Measurements from ENCODE around the gene CAMK2B. TPM values are rescaled to one million over a fixed set of nuclear protein-coding genes. Genes with fewer than 3 reads are reported as not detected.

CAMK2B gene
- total and polyA plus RNA-seq, 2 of the 13 experiments (the other 11 are each of a cell fraction or from before 2014, with no cell fraction given), result 0.27 to 0.48 TPM

DNA sequence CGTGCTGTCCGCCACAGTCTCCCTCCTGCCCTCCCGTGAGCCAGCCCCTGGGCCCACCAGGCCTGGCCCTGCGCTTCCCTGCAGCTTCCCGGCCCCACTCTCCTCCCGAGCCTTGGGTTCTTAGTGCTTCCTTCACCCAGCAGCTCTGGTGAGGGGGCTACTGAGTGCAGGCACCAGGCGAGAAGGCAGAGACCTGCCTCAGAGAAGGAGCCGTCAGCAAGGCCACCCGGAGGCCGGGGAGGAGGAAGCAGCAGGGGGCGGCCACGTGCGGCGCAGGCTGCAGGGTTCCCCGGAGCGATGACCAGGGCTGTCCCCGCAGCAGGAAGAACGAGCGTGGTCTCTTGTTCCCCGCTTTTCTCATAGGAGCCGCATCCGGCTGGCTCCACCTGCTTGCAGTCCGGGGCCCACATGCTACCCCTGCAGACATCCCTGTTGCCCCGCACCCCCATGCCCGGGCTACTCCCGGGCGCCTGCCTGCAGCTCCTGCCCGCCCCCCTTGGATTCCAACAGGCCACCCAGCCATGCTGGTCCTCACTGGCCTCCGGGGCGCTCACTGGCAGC lies 104.1 kb downstream of the CAMK2B start (continued):
- TF ChIP-seq, protein P1, sequence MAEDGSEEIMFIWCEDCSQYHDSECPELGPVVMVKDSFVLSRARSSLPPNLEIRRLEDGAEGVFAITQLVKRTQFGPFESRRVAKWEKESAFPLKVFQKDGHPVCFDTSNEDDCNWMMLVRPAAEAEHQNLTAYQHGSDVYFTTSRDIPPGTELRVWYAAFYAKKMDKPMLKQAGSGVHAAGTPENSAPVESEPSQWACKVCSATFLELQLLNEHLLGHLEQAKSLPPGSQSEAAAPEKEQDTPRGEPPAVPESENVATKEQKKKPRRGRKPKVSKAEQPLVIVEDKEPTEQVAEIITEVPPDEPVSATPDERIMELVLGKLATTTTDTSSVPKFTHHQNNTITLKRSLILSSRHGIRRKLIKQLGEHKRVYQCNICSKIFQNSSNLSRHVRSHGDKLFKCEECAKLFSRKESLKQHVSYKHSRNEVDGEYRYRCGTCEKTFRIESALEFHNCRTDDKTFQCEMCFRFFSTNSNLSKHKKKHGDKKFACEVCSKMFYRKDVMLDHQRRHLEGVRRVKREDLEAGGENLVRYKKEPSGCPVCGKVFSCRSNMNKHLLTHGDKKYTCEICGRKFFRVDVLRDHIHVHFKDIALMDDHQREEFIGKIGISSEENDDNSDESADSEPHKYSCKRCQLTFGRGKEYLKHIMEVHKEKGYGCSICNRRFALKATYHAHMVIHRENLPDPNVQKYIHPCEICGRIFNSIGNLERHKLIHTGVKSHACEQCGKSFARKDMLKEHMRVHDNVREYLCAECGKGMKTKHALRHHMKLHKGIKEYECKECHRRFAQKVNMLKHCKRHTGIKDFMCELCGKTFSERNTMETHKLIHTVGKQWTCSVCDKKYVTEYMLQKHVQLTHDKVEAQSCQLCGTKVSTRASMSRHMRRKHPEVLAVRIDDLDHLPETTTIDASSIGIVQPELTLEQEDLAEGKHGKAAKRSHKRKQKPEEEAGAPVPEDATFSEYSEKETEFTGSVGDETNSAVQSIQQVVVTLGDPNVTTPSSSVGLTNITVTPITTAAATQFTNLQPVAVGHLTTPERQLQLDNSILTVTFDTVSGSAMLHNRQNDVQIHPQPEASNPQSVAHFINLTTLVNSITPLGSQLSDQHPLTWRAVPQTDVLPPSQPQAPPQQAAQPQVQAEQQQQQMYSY (CRISPR knock-in tag; IDR thresholded peaks at IDR 0.05), result 0 out of 2 replicates have a peak, but pooled peaks have one; percentile 45
- TF ChIP-seq MTF1 (CRISPR knock-in tag; IDR thresholded peaks at IDR 0.05) (0 out of 2 replicates have a peak, but pooled peaks have one; percentile 61), STAG1 (CRISPR knock-in tag; IDR thresholded peaks at IDR 0.05) (peak; percentile 39), ARNTL (CRISPR knock-in tag; IDR thresholded peaks at IDR 0.05) (peak; percentile 63), HDAC1 (CRISPR knock-in tag; IDR thresholded peaks at IDR 0.05) (no peak; the same call in 1 of the 2 replicates), PAF1 (CRISPR knock-in tag; IDR thresholded peaks at IDR 0.05) (no peak), KLF6 (CRISPR knock-in tag; IDR thresholded peaks at IDR 0.05) (no peak), CHCHD3 (CRISPR knock-in tag; IDR thresholded peaks at IDR 0.05) (peak; percentile 71; the same call in 1 of the 2 replicates), FLYWCH1 (CRISPR knock-in tag; IDR thresholded peaks at IDR 0.05) (peak; percentile 91; the same call in 1 of the 2 replicates), ZBTB38 (CRISPR knock-in tag; IDR thresholded peaks at IDR 0.05) (peak; percentile 41; the same call in 1 of the 2 replicates)
- TF ChIP-seq, protein P2, sequence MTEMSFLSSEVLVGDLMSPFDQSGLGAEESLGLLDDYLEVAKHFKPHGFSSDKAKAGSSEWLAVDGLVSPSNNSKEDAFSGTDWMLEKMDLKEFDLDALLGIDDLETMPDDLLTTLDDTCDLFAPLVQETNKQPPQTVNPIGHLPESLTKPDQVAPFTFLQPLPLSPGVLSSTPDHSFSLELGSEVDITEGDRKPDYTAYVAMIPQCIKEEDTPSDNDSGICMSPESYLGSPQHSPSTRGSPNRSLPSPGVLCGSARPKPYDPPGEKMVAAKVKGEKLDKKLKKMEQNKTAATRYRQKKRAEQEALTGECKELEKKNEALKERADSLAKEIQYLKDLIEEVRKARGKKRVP (CRISPR knock-in tag; IDR thresholded peaks at IDR 0.05), result no peak
- TF ChIP-seq, protein P3, sequence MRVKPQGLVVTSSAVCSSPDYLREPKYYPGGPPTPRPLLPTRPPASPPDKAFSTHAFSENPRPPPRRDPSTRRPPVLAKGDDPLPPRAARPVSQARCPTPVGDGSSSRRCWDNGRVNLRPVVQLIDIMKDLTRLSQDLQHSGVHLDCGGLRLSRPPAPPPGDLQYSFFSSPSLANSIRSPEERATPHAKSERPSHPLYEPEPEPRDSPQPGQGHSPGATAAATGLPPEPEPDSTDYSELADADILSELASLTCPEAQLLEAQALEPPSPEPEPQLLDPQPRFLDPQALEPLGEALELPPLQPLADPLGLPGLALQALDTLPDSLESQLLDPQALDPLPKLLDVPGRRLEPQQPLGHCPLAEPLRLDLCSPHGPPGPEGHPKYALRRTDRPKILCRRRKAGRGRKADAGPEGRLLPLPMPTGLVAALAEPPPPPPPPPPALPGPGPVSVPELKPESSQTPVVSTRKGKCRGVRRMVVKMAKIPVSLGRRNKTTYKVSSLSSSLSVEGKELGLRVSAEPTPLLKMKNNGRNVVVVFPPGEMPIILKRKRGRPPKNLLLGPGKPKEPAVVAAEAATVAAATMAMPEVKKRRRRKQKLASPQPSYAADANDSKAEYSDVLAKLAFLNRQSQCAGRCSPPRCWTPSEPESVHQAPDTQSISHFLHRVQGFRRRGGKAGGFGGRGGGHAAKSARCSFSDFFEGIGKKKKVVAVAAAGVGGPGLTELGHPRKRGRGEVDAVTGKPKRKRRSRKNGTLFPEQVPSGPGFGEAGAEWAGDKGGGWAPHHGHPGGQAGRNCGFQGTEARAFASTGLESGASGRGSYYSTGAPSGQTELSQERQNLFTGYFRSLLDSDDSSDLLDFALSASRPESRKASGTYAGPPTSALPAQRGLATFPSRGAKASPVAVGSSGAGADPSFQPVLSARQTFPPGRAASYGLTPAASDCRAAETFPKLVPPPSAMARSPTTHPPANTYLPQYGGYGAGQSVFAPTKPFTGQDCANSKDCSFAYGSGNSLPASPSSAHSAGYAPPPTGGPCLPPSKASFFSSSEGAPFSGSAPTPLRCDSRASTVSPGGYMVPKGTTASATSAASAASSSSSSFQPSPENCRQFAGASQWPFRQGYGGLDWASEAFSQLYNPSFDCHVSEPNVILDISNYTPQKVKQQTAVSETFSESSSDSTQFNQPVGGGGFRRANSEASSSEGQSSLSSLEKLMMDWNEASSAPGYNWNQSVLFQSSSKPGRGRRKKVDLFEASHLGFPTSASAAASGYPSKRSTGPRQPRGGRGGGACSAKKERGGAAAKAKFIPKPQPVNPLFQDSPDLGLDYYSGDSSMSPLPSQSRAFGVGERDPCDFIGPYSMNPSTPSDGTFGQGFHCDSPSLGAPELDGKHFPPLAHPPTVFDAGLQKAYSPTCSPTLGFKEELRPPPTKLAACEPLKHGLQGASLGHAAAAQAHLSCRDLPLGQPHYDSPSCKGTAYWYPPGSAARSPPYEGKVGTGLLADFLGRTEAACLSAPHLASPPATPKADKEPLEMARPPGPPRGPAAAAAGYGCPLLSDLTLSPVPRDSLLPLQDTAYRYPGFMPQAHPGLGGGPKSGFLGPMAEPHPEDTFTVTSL (CRISPR knock-in tag; IDR thresholded peaks at IDR 0.05; ENCODE audit: borderline replicate concordance), result no peak
